ENCODE measurements around the gene WDFY2. TPM values are rescaled to one million over a fixed set of nuclear protein-coding genes. Genes with fewer than 3 reads are reported as not detected.

The WDFY2 gene
- total RNA-seq, 1 donor from 2014 or later = 43.0 TPM

DNA sequence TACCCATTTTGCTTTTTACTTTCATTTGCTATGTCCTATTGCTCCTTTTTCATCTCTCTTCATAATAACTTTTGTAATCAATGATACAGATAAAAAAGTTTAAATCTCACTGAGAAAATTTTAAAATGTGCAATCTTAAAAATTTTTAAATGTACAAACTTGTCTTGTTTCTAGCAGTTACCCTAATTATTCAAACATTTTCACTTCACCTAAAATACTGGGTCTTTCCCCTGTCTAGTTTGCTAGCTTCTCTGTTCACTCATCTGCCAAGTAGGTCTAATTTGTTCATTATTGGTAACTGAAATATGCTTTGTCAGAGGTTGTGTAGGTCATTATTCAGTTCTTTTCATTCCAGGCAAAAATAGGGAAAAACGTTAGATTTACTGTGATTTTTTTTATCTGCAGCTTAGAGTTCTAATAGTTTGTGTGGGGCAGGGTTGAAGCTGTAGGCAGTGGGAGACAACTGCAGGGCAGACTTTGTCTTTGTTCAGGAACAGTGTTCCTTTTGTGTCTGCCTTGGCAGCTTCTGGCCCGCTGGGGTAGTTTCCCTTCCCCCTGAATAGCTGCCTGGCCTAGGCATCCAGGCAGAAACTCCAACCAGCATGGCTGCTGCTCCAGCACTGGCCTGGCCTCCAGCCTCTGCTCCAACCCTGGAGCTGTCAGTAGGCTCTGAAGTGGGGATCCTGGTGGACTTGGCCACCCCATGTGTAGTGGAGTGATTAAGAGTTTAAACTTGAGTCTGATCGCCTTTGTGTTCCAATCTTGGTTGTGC lies 48.5 kb downstream of the WDFY2 start:
- no peak for TF ChIP-seq CTCF (IDR thresholded peaks at IDR 0.05; ENCODE audit: partially characterized antibody, unreplicated experiment)
- Mint-ChIP-seq H3K27ac (ENCODE audit: unreplicated experiment) (peak overlapping the region; percentile 76), H3K36me3 (ENCODE audit: unreplicated experiment) (no peaks in the 10 kb centered on the region), H3K9me3 (ENCODE audit: unreplicated experiment) (peaks cover 9% of the 10 kb centered on the region), H3K4me3 (ENCODE audit: unreplicated experiment) (peak overlapping the region; percentile 4), H3K4me1 (ENCODE audit: low read depth, unreplicated experiment) (peaks cover 53% of the 10 kb centered on the region), H3K27me3 (ENCODE audit: unreplicated experiment) (peaks cover 9% of the 10 kb centered on the region)
- DNase-seq = peak; percentile 43

DNA sequence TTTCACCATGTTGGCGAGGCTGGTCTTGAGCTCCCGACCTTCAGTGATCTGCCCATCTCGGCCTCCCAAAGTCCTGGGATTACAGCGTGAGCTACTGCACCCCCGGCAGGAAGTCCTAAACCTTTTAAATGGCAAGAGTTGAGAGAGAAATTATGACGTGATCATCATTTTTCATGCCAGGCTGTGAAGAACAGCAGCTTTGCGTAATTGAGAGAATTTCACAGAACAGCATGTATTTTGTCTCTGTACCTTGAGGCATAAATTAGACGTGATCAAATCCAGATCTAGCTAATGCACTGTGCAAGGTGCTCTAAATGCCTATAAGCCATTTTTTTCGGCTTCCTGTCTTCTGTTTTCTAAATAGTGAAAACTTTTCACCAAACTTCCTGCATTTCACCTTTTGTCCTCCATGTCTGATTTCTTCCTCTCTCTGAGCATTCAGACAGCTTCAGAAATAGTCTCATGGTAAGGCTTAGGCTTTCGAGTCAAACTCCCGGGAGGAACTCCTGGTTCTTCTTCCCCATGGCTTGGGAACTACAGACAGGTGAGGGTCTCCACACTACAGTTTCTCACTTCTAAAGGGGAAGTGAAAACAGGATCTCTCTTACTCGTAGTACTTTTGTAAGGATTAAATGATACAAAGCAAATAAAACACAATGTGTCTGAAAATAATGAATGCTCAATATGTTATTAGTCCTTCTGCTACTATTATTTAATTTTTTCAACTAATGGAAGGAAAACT lies 51.0 kb downstream of the WDFY2 start:
- Mint-ChIP-seq H3K9me3 (ENCODE audit: unreplicated experiment) (peaks cover 2% of the 10 kb centered on the region), H3K4me3 (ENCODE audit: unreplicated experiment) (no peak overlapping the region), H3K4me1 (ENCODE audit: low read depth, unreplicated experiment) (peaks cover 58% of the 10 kb centered on the region), H3K27ac (ENCODE audit: unreplicated experiment) (no peak overlapping the region), H3K36me3 (ENCODE audit: unreplicated experiment) (no peaks in the 10 kb centered on the region), H3K27me3 (ENCODE audit: unreplicated experiment) (peaks cover 7% of the 10 kb centered on the region)
- no peak for DNase-seq
- no peak for TF ChIP-seq CTCF (IDR thresholded peaks at IDR 0.05; ENCODE audit: partially characterized antibody, unreplicated experiment)

DNA sequence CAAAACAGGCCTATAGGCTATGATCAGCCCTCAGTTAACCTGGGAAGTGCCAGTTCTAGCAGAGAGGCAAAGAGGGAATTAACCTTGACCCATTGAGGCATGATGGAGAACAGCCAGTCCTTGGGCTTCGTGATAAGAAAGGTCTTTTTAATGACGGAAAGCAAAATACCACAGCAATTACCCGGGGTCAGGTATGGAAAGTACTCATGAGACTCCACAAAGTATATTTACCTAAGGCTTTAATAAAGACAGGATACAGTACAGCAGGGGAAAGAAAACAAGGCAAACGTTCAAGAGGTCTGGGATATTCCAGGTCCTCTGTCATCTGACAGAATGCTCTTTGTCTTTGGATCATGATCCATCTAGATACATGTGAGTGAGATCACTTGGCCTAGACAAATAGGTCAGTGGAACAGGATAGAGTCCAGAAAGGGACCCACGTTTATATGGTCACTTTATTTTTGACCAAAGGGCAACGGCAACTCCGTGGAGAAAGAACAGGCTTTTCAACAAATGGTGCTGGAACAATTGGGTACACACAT lies 52.2 kb downstream of the WDFY2 start:
- TF ChIP-seq CTCF (IDR thresholded peaks at IDR 0.05; ENCODE audit: partially characterized antibody, unreplicated experiment) = no peak
- H3K27me3 Mint-ChIP-seq (ENCODE audit: unreplicated experiment) = peaks cover 7% of the 10 kb centered on the region
- peaks cover 58% of the 10 kb centered on the region for H3K4me1 Mint-ChIP-seq (ENCODE audit: low read depth, unreplicated experiment)
- DNase-seq = no peak
- peak overlapping the region; percentile 14 for H3K27ac Mint-ChIP-seq (ENCODE audit: unreplicated experiment)
- peaks cover 2% of the 10 kb centered on the region for H3K9me3 Mint-ChIP-seq (ENCODE audit: unreplicated experiment)
- no peaks in the 10 kb centered on the region for H3K36me3 Mint-ChIP-seq (ENCODE audit: unreplicated experiment)
- H3K4me3 Mint-ChIP-seq (ENCODE audit: unreplicated experiment) = no peak overlapping the region

- Mint-ChIP-seq H3K4me1 (ENCODE audit: low read depth, unreplicated experiment) (peaks cover 52% of the 10 kb centered on the region), H3K27ac (ENCODE audit: unreplicated experiment) (peak overlapping the region; percentile 89), H3K36me3 (ENCODE audit: unreplicated experiment) (no peaks in the 10 kb centered on the region)
Measured at GRCh38 chr13:51637852-51638215, 53.6 kb downstream of the WDFY2 start.

More at GRCh38 chr13:51637852-51638215, 53.6 kb downstream of the WDFY2 start:
- DNase-seq = no peak
- Mint-ChIP-seq H3K27me3 (ENCODE audit: unreplicated experiment) (peaks cover 7% of the 10 kb centered on the region), H3K4me3 (ENCODE audit: unreplicated experiment) (peak overlapping the region; percentile 66), H3K9me3 (ENCODE audit: unreplicated experiment) (no peaks in the 10 kb centered on the region)
- no peak for TF ChIP-seq CTCF (IDR thresholded peaks at IDR 0.05; ENCODE audit: partially characterized antibody, unreplicated experiment)

Measured in glutamatergic neuron (in vitro differentiated cells).